B cell (primary cell): ENCODE measurements around the gene CCNI. TPM values are rescaled to one million over a fixed set of nuclear protein-coding genes. Genes with fewer than 3 reads are reported as not detected.

Source experiments
- ATAC-seq: fragments of 200-7000 bp; cut with Tn5 transposase; one replicate; pipeline ENCODE4 v1.10.0; 2021; ENCODE audit warnings: low read depth, mild to moderate bottlenecking, moderate number of reproducible peaks, moderate library complexity
- CTCF ChIA-PET: fragments of 350-600 bp; sonication (Branson Sonifier 250); formaldehyde crosslinking; loops from one replicate; lab custom pipeline; 2021; ENCODE audit warnings: antibody characterized with exemption, inconsistent platforms; lab: Charles Lee
- POLR2A ChIA-PET: fragments of 350-600 bp; sonication (Branson Sonifier 250); formaldehyde crosslinking; loops from one replicate; lab custom pipeline; 2021; ENCODE audit warnings: antibody characterized with exemption; lab: Charles Lee
- DNase-seq: peaks from one replicate; pipeline ENCODE4 v3.0.0; 2013
- H2AFZ ChIP-seq: 2 replicates; pipeline ENCODE4 v1.6.1; 2012; ENCODE audit warnings: mild to moderate bottlenecking, low read depth, low read length; ENCODE audit not compliant: insufficient read depth, poor library complexity, severe bottlenecking
- H3K27ac ChIP-seq, 2 donors: 1 replicate in 1 of 2; 2 replicates in 1 of 2; pipeline ENCODE4 v1.5.1; 2012 to 2013; ENCODE audit warnings: low read length in 2 of 2, mild to moderate bottlenecking in 2 of 2, moderate library complexity in 1 of 2
- H3K27me3 ChIP-seq, 4 experiments: fragments of 200-600 bp in 1 of 4; sonication (generic) in 1 of 4; replicated peaks in 1 of 4; 1 replicate in 2 of 4; 2 replicates in 2 of 4; pipeline versions ENCODE4 v1.6.1 to v1.7.0; 2013 to 2016; ENCODE audit warnings: low read length in 3 of 4, mild to moderate bottlenecking in 2 of 4, mixed read lengths in 1 of 4, moderate library complexity in 1 of 4; ENCODE audit not compliant: insufficient read depth in 4 of 4, control insufficient read depth in 3 of 4; ENCODE audit errors: control extremely low read depth in 1 of 4
- H3K36me3 ChIP-seq, 2 experiments: replicated peaks in 1 of 2; 1 replicate in 1 of 2; 2 replicates in 1 of 2; pipeline versions ENCODE4 v1.6.1 to v1.7.1; 2013; ENCODE audit warnings: low read length in 1 of 2; ENCODE audit not compliant: insufficient read depth in 2 of 2, control insufficient read depth in 1 of 2; ENCODE audit errors: control extremely low read depth in 1 of 2, extremely low read depth in 1 of 2
- H3K4me1 ChIP-seq, 2 donors: fragments of 200-600 bp in 1 of 2; sonication (generic) in 1 of 2; 1 replicate in 1 of 2; 2 replicates in 1 of 2; pipeline versions ENCODE4 v1.5.1 to v1.6.1; 2013 to 2017; ENCODE audit warnings: low read length in 2 of 2; ENCODE audit not compliant: control insufficient read depth in 2 of 2, insufficient read depth in 2 of 2
- H3K4me2 ChIP-seq: replicated peaks from 2 replicates; pipeline ENCODE3; 2012; ENCODE audit warnings: mild to moderate bottlenecking, low read depth, low read length; ENCODE audit not compliant: poor library complexity, severe bottlenecking
- H3K4me3 ChIP-seq, 5 experiments: fragments of 200-600 bp in 1 of 5; sonication (generic) in 1 of 5; 1 replicate in 3 of 5; 2 replicates in 2 of 5; pipeline versions ENCODE4 v1.5.1 to v1.7.0; 2011 to 2016; ENCODE audit warnings: low read length in 4 of 5, mild to moderate bottlenecking in 4 of 5, low read depth in 2 of 5, control low read depth in 1 of 5, moderate library complexity in 1 of 5; ENCODE audit not compliant: insufficient read depth in 1 of 5; ENCODE audit errors: control extremely low read depth in 1 of 5, extremely low read depth in 1 of 5
- H3K79me2 ChIP-seq: fragments of 200-600 bp; sonication (generic); one replicate; pipeline ENCODE4 v1.6.0; 2016; ENCODE audit warnings: low read length; ENCODE audit not compliant: control insufficient read depth, insufficient read depth
- H3K9ac ChIP-seq: fragments of 200-600 bp; sonication (generic); 2 replicates; pipeline ENCODE4 v1.6.1; 2017; ENCODE audit warnings: mild to moderate bottlenecking, low read length, moderate library complexity
- H3K9me3 ChIP-seq, 3 donors: one replicate each; pipeline versions ENCODE4 v1.6.1 to v1.7.1; 2013; ENCODE audit warnings: low read length in 2 of 3; ENCODE audit not compliant: control insufficient read depth in 2 of 3, insufficient read depth in 1 of 3; ENCODE audit errors: control extremely low read depth in 1 of 3
- H4K20me1 ChIP-seq: 2 replicates; pipeline ENCODE4 v1.6.0; 2012; ENCODE audit warnings: mild to moderate bottlenecking, low read length; ENCODE audit not compliant: insufficient read depth, control insufficient read depth, poor library complexity, severe bottlenecking
- H3K27ac Mint-ChIP-seq: one replicate; pipeline ENCODE4 v1.8.0; 2021; ENCODE audit warnings: mixed read lengths
- H3K27me3 Mint-ChIP-seq: one replicate; pipeline ENCODE4 v1.8.0; 2021; ENCODE audit warnings: mixed read lengths
- H3K4me1 Mint-ChIP-seq: one replicate; pipeline ENCODE4 v1.8.0; 2021; ENCODE audit warnings: mixed read lengths
- H3K4me3 Mint-ChIP-seq: one replicate; pipeline ENCODE4 v1.8.0; 2021; ENCODE audit warnings: mixed read lengths
- H3K9me3 Mint-ChIP-seq: one replicate; pipeline ENCODE4 v1.8.0; 2022; ENCODE audit warnings: mixed read lengths; ENCODE audit not compliant: insufficient read depth
- CTCF ChIP-seq: fragments of 200-600 bp; IDR thresholded peaks from one replicate; pipeline ENCODE4 v1.8.0; 2022; ENCODE audit warnings: antibody characterized with exemption, mild to moderate bottlenecking
- EZH2 ChIP-seq: IDR thresholded peaks from 2 replicates; pipeline ENCODE4 v1.6.1; 2012; ENCODE audit warnings: borderline replicate concordance, low read depth, mild to moderate bottlenecking, moderate library complexity, low read length; ENCODE audit not compliant: insufficient read depth, poor library complexity, severe bottlenecking
- WGBS: methylation state at CpG from one replicate; pipeline ENCODE4 v1.1.5; 2013; ENCODE audit warnings: missing lambda C conversion rate; ENCODE audit not compliant: insufficient coverage; 5-methylcytosine and 5-hydroxymethylcytosine counted together
- intact Hi-C: fragments of 100-400 bp; cut with micrococcal nuclease; formaldehyde crosslinking; loops from one replicate; pipeline ENCODE4 v1.10.0; 2022
- polyA plus RNA-seq: library from polyadenylated mRNA; depleted of rRNA; stranded (reverse); fragments of >200 nt; gene quantifications from 2 replicates; pipeline ENCODE4 v1.2.3, GENCODE V29; 2012
- total RNA-seq, 2 donors: library from RNA; stranded (reverse); fragments of 120-200 nt in 1 of 2; gene quantifications; 1 replicate in 1 of 2; 2 replicates in 1 of 2; pipeline versions ENCODE4 v1.2.3 to v1.2.4, GENCODE V29; 2013 to 2022

CCNI gene
- total and polyA plus RNA-seq, 2 donors (not counting 1 experiment from before 2014, with no cell fraction given), result 95.1 to 314 TPM

- peaks cover 92% of the 10 kb centered on the region for H3K79me2 ChIP-seq
- H3K27ac Mint-ChIP-seq, result peak overlapping the region; percentile 100
- DNase-seq (peak; percentile 92), ATAC-seq (peak; percentile 69)
- H3K27me3 Mint-ChIP-seq, result no peaks in the 10 kb centered on the region
- H3K4me1 ChIP-seq, result peaks cover 51 to 54% of the 10 kb centered on the region in 2 donors
- peaks cover 41% of the 10 kb centered on the region for H4K20me1 ChIP-seq
- no peaks in the 10 kb centered on the region for H3K9me3 ChIP-seq
- H3K4me3 Mint-ChIP-seq, result no peak overlapping the region
- ChIA-PET POLR2A (interaction anchor here (0.5 to 3.0 kb wide), 8 partner anchors 13 to 1420 kb away, joined by 3 to 22 read pairs (median 4); partner anchors contain the start of gene CCNG2), CTCF (interaction anchor here (1.0 to 2.5 kb wide), 4 partner anchors 20 to 128 kb away, joined by 3 to 20 read pairs (median 4); no protein-coding TSS in a partner anchor)
- intact Hi-C loops, result loop anchor here (2.0 to 10.0 kb wide), 7 partner anchors 22 to 1700 kb away; partner anchors contain the start of genes BMP2K, MRPL1, NUP54 and RCHY1
- H3K4me1 Mint-ChIP-seq, result peaks cover 47% of the 10 kb centered on the region
- TF ChIP-seq EZH2 (no peak), CTCF (no peak)
- H3K9me3 Mint-ChIP-seq, result no peaks in the 10 kb centered on the region
- peak overlapping the region; percentile 99 for H3K9ac ChIP-seq
- H3K36me3 ChIP-seq, result no peaks in the 10 kb centered on the region
- H2AFZ ChIP-seq, result peak overlapping the region; percentile 93
- under 1% methylated on average over 60 of the region's 89 CpGs for WGBS
- peak overlapping the region; percentile 58 to 97 (median 78) for H3K4me3 ChIP-seq
- peak overlapping the region; percentile 97 to 100 for H3K27ac ChIP-seq
- H3K27me3 ChIP-seq, result no peaks in the 10 kb centered on the region
- peak overlapping the region; percentile 86 for H3K4me2 ChIP-seq
Observed at GRCh38 chr4:77074981-77075855, 571 bp downstream of the CCNI start.
